Gastrocnemius medialis (tissue), 4 donors: Measurements from ENCODE around the gene PICK1. TPM values are rescaled to one million over a fixed set of nuclear protein-coding genes. Genes with fewer than 3 reads are reported as not detected.

Experiments
- ATAC-seq, 2 donors: fragments of 150-250 bp; one replicate each; pipeline ENCODE4 v1.9.1; 2016
- DNase-seq, 2 donors: peaks; one replicate each; pipeline ENCODE4 v3.0.0-alpha.2; 2019
- H3K27ac ChIP-seq, 4 donors: fragments of 200-600 bp; sonication (generic); 1 replicate in 1 of 4; 2 replicates in 3 of 4; pipeline ENCODE4 v1.5.1; 2016 to 2018; ENCODE audit warnings: mild to moderate bottlenecking in 2 of 4, moderate library complexity in 1 of 4
- H3K27me3 ChIP-seq, 3 donors: fragments of 200-600 bp; sonication (generic) in 2 of 3; 1 replicate in 1 of 3; 2 replicates in 2 of 3; pipeline versions ENCODE4 v1.5.1 to v1.6.0; 2016 to 2019; ENCODE audit warnings: mild to moderate bottlenecking in 1 of 3, moderate library complexity in 1 of 3
- H3K36me3 ChIP-seq, 2 donors: fragments of 200-600 bp; sonication (generic) in 1 of 2; one replicate each; pipeline ENCODE4 v1.5.1; 2017 to 2018
- H3K4me1 ChIP-seq, 2 donors: fragments of 200-600 bp; sonication (generic) in 1 of 2; one replicate each; pipeline ENCODE4 v1.5.1; 2016 to 2017; ENCODE audit warnings: mild to moderate bottlenecking in 2 of 2
- H3K4me3 ChIP-seq, 4 donors: fragments of 200-600 bp; sonication (generic) in 3 of 4; 1 replicate in 1 of 4; 2 replicates in 3 of 4; pipeline ENCODE4 v1.5.1; 2016 to 2019; ENCODE audit warnings: mild to moderate bottlenecking in 2 of 4
- H3K9me3 ChIP-seq, 3 donors: fragments of 200-600 bp; sonication (generic) in 2 of 3; 1 replicate in 1 of 3; 2 replicates in 2 of 3; pipeline ENCODE4 v1.5.1; 2016 to 2019
- CTCF ChIP-seq, 5 experiments: fragments of 450-650 bp in 3 of 5; fragments of 200-600 bp in 2 of 5; sonication (generic) in 2 of 5; IDR thresholded peaks in 4 of 5; conservative IDR thresholded peaks in 1 of 5; 1 replicate in 4 of 5; 2 replicates in 1 of 5; pipeline ENCODE4 v1.5.1; 2016 to 2019; ENCODE audit warnings: antibody characterized with exemption in 5 of 5, mild to moderate bottlenecking in 3 of 5, moderate library complexity in 3 of 5
- POLR2A ChIP-seq, 2 donors: fragments of 450-650 bp; IDR thresholded peaks; one replicate each; pipeline ENCODE4 v1.6.1; 2017; ENCODE audit warnings: antibody characterized with exemption in 2 of 2, mild to moderate bottlenecking in 2 of 2, moderate library complexity in 2 of 2
- in situ Hi-C, 4 donors: fragments of 200-750 bp; cut with MboI; loops; one replicate each; pipeline versions ENCODE4 v1.15.0 to v1.8.0; 2017; ENCODE audit warnings: low sequenced_read_pairs in 4 of 4
- intact Hi-C: fragments of 100-400 bp; cut with DNase I; formaldehyde crosslinking; loops from one replicate; pipeline ENCODE4 v1.15.1; 2023; ENCODE audit warnings: low total_unique reads
- total RNA-seq, 4 donors: library from RNA; depleted of rRNA; stranded (reverse); fragments of >200 nt; gene quantifications; one replicate each; pipeline versions ENCODE4 v1.1.0 to v1.2.3, GENCODE V29; 2016

The PICK1 gene
- total RNA-seq, 4 donors from 2014 or later, result 36.4 to 63.8 (median 50.1) TPM

- Histone ChIP-seq H3K36me3 (peaks cover 0 to 1% of the 10 kb centered on the region in 2 donors), H3K27ac (no peak overlapping the region), H3K4me3 (no peak overlapping the region), H3K27me3 (no peaks in the 10 kb centered on the region), H3K4me1 (peaks cover 0 to 4% of the 10 kb centered on the region in 2 donors), H3K9me3 (no peaks in the 10 kb centered on the region)
- no peak for ATAC-seq
- intact Hi-C loops (no loop called here), in situ Hi-C loops (loop anchor here in 3 of 4 donors (25.0 kb wide), 2 partner anchors 115 to 240 kb away; no protein-coding TSS in a partner anchor)
- no peak for DNase-seq
- TF ChIP-seq POLR2A (IDR thresholded peaks at IDR 0.05), result no peak
- no peak for TF ChIP-seq CTCF (IDR thresholded peaks at IDR 0.05 in 4 of 5, conservative IDR thresholded peaks at IDR 0.05 in 1 of 5)
Observed at GRCh38 chr22:38122616-38123015, 65.4 kb downstream of the PICK1 start.

- Histone ChIP-seq H3K27me3 (no peaks in the 10 kb centered on the region), H3K27ac (no peak overlapping the region), H3K4me1 (peaks cover 0 to 4% of the 10 kb centered on the region in 2 donors), H3K9me3 (no peaks in the 10 kb centered on the region), H3K36me3 (peaks cover 0 to 6% of the 10 kb centered on the region in 2 donors), H3K4me3 (no peak overlapping the region)
- ATAC-seq (no peak), DNase-seq (no peak)
- TF ChIP-seq CTCF (IDR thresholded peaks at IDR 0.05 in 4 of 5, conservative IDR thresholded peaks at IDR 0.05 in 1 of 5) (no peak), POLR2A (IDR thresholded peaks at IDR 0.05) (no peak)
- in situ Hi-C loops, result loop anchor here in 3 of 4 donors (25.0 kb wide), 2 partner anchors 113 to 238 kb away; no protein-coding TSS in a partner anchor
- intact Hi-C loops, result no loop called here
Observed at GRCh38 chr22:38124236-38124974, 67.2 kb downstream of the PICK1 start.

- Histone ChIP-seq H3K27me3 (no peaks in the 10 kb centered on the region), H3K4me3 (no peak overlapping the region), H3K36me3 (peaks cover 0 to 8% of the 10 kb centered on the region in 2 donors), H3K27ac (no peak overlapping the region), H3K4me1 (peaks cover 0 to 4% of the 10 kb centered on the region in 2 donors), H3K9me3 (no peaks in the 10 kb centered on the region)
- DNase-seq (no peak), ATAC-seq (no peak)
- in situ Hi-C loops (no loop called here), intact Hi-C loops (no loop called here)
- TF ChIP-seq POLR2A (IDR thresholded peaks at IDR 0.05) (no peak), CTCF (IDR thresholded peaks at IDR 0.05 in 4 of 5, conservative IDR thresholded peaks at IDR 0.05 in 1 of 5) (no peak)
Observed at GRCh38 chr22:38125038-38125610, 67.9 kb downstream of the PICK1 start.

Other genes with a start within 250 kb of the PICK1 start
- gene GCAT, start 249.5 kb upstream of the PICK1 start, total RNA-seq, result 10 to 100 TPM in 3 of 4 donors, 1 to 10 TPM in 1; 10.0 to 21.5 (median 15.1) TPM
- gene GALR3, start 234.0 kb upstream of the PICK1 start, total RNA-seq, result not detected
- 10 to 100 TPM; 20.8 to 43.9 (median 27.3) TPM for gene ANKRD54, start 213.1 kb upstream of the PICK1 start, total RNA-seq
- 100 to 1,000 TPM; 291 to 406 (median 343) TPM for gene EIF3L, start 208.0 kb upstream of the PICK1 start, total RNA-seq
- 10 to 100 TPM; 14.4 to 29.4 (median 21.1) TPM for gene MICALL1, start 151.1 kb upstream of the PICK1 start, total RNA-seq
- gene C22orf23, start 103.8 kb upstream of the PICK1 start, total RNA-seq, result 1 to 10 TPM in 1 of 4 donors, under 1 TPM in 2, not detected in 1; 0.20 to 1.1 (median 0.35) TPM
- gene POLR2F, start 103.7 kb upstream of the PICK1 start, total RNA-seq, result 100 to 1,000 TPM in 3 of 4 donors, 10 to 100 TPM in 1; 84.1 to 152 (median 134) TPM
- under 1 TPM in 3 of 4 donors, not detected in 1; 0.17 to 0.62 (median 0.59) TPM for gene SOX10, start 72.8 kb upstream of the PICK1 start, total RNA-seq
- under 1 TPM in 1 of 4 donors, not detected in 3; 0.42 TPM for gene SLC16A8, start 26.8 kb downstream of the PICK1 start, total RNA-seq
- 1 to 10 TPM in 1 of 4 donors, under 1 TPM in 2, not detected in 1; 0.16 to 1.7 (median 0.72) TPM for gene BAIAP2L2, start 53.3 kb downstream of the PICK1 start, total RNA-seq
- 10 to 100 TPM in 2 of 4 donors, 1 to 10 TPM in 2; 9.1 to 19.5 (median 12.1) TPM for gene PLA2G6, start 124.4 kb downstream of the PICK1 start, total RNA-seq
- 100 to 1,000 TPM in 1 of 4 donors, 10 to 100 TPM in 3; 19.3 to 448 (median 33.4) TPM for gene MAFF, start 144.6 kb downstream of the PICK1 start, total RNA-seq
- gene TMEM184B, start 215.6 kb downstream of the PICK1 start, total RNA-seq, result 10 to 100 TPM; 25.4 to 40.7 (median 31.2) TPM